Fibroblast of pulmonary artery (primary cell): ENCODE data around the gene PIK3R6.

Experiments
- DNase-seq: peaks from one replicate; pipeline ENCODE4 v3.0.0-alpha.2; 2010; ENCODE audit warnings: low read depth
- H3K4me3 ChIP-seq: replicated peaks from 2 replicates; pipeline ENCODE4 v1.5.1; 2011; ENCODE audit warnings: low read depth, mild to moderate bottlenecking, control low read depth, low read length, moderate library complexity
- CTCF ChIP-seq: IDR thresholded peaks from 2 replicates; pipeline ENCODE4 v1.5.1; 2011; ENCODE audit warnings: mild to moderate bottlenecking, control low read depth, low read length, inconsistent platforms; ENCODE audit errors: missing control alignments

Gene PIK3R6

GRCh38 chr17:8755590-8756255 lies 111.8 kb downstream of the PIK3R6 start:
- no peak for TF ChIP-seq CTCF
- no peak overlapping the region for H3K4me3 ChIP-seq
- DNase-seq: no peak

- no peak overlapping the region for H3K4me3 ChIP-seq
- no peak for DNase-seq
- TF ChIP-seq CTCF: no peak
These were observed 112.6 kb downstream of the PIK3R6 start for GRCh38 chr17:8754890-8755289.

GRCh38 chr17:8753976-8754440 lies 113.5 kb downstream of the PIK3R6 start:
- peak; percentile 28 for DNase-seq
- TF ChIP-seq CTCF: peak; percentile 47
- no peak overlapping the region for H3K4me3 ChIP-seq

GRCh38 chr17:8753136-8753975 lies 114.1 kb downstream of the PIK3R6 start:
- TF ChIP-seq CTCF: no peak
- no peak overlapping the region for H3K4me3 ChIP-seq
- DNase-seq: no peak
